Ishikawa (cell line): Measurements from ENCODE around the gene PNMA6A.

Experiments used
- CEBPB ChIP-seq: IDR thresholded peaks from 2 replicates; pipeline ENCODE4 v1.6.1; 2012
- CREB1 ChIP-seq: IDR thresholded peaks from 2 replicates; pipeline ENCODE4 v1.6.1; 2012; ENCODE audit warnings: low read depth
- EGR1 ChIP-seq: IDR thresholded peaks from 2 replicates; pipeline ENCODE4 v1.6.1; 2012
- EP300 ChIP-seq: IDR thresholded peaks from 2 replicates; pipeline ENCODE4 v1.6.1; 2012; ENCODE audit warnings: borderline replicate concordance
- FOXM1 ChIP-seq: IDR thresholded peaks from 2 replicates; pipeline ENCODE4 v1.6.1; 2012; ENCODE audit warnings: low read depth, borderline replicate concordance
- MAX ChIP-seq: IDR thresholded peaks from 2 replicates; pipeline ENCODE4 v1.6.1; 2012
- NFIC ChIP-seq: IDR thresholded peaks from 2 replicates; pipeline ENCODE4 v1.6.1; 2012
- RAD21 ChIP-seq: IDR thresholded peaks from 2 replicates; pipeline ENCODE4 v1.6.1; 2012; ENCODE audit warnings: low read depth
- REST ChIP-seq: IDR thresholded peaks from 2 replicates; pipeline ENCODE4 v1.6.1; 2012; ENCODE audit warnings: low read depth, mild to moderate bottlenecking
- TAF1 ChIP-seq: IDR thresholded peaks from 2 replicates; pipeline ENCODE4 v1.6.1; 2012; ENCODE audit warnings: low read depth, mild to moderate bottlenecking
- TCF12 ChIP-seq: IDR thresholded peaks from 2 replicates; pipeline ENCODE4 v1.6.1; 2012; ENCODE audit warnings: low read depth
- TEAD4 ChIP-seq: IDR thresholded peaks from 2 replicates; pipeline ENCODE4 v1.6.1; 2012
- USF1 ChIP-seq: IDR thresholded peaks from 2 replicates; pipeline ENCODE4 v1.6.1; 2012
- YY1 ChIP-seq: IDR thresholded peaks from 2 replicates; pipeline ENCODE4 v1.6.1; 2012; ENCODE audit warnings: low read depth
- ZBTB7A ChIP-seq: IDR thresholded peaks from 2 replicates; pipeline ENCODE4 v1.6.1; 2012; ENCODE audit warnings: low read depth

The PNMA6A gene

GRCh38 chrX:153074935-153075334 is 2.7 kb downstream of the PNMA6A start:
- TF ChIP-seq TEAD4 (no peak), NFIC (no peak), CEBPB (no peak)

GRCh38 chrX:153075366-153075765 is 3.1 kb downstream of the PNMA6A start:
- TF ChIP-seq EGR1 = no peak
- TF ChIP-seq YY1 = no peak
- no peak for TF ChIP-seq CREB1
- TF ChIP-seq RAD21 = no peak
- TF ChIP-seq TEAD4 = no peak
- TF ChIP-seq ZBTB7A = no peak
- no peak for TF ChIP-seq USF1
- no peak for TF ChIP-seq EP300
- TF ChIP-seq NFIC = no peak
- no peak for TF ChIP-seq CEBPB

- TF ChIP-seq FOXM1 (no peak), EP300 (no peak), NFIC (no peak), REST (no peak), ZBTB7A (no peak), TCF12 (no peak), TAF1 (no peak), CREB1 (no peak), RAD21 (no peak), TEAD4 (no peak), CEBPB (no peak), YY1 (no peak), MAX (no peak), USF1 (no peak), EGR1 (no peak)
These were observed 30.2 kb downstream of the PNMA6A start for GRCh38 chrX:153102418-153102817.
